H1 (cell line): ENCODE measurements around the gene RPUSD2. TPM values are rescaled to one million over a fixed set of nuclear protein-coding genes. Genes with fewer than 3 reads are reported as not detected.

Experiments used
- CTCF ChIA-PET: fragments of 300-600 bp; sonication (Branson Sonifier 250); formaldehyde crosslinking; loops from one replicate; lab custom pipeline; 2021; ENCODE audit not compliant: partially characterized antibody; lab: Charles Lee
- POLR2A ChIA-PET: fragments of 300-600 bp; sonication (Branson Sonifier 250); formaldehyde crosslinking; loops from one replicate; lab custom pipeline; 2021; ENCODE audit warnings: inconsistent platforms; ENCODE audit not compliant: partially characterized antibody; lab: Charles Lee
- DNase-seq, 2 experiments: peaks; one replicate each; pipeline versions ENCODE4 v3.0.0 to v3.0.0-alpha.2; 2010 to 2022; ENCODE audit warnings: low spot score in 2 of 2, low read depth in 1 of 2, mixed read lengths in 1 of 2
- FAIRE-seq: peaks from 2 replicates; lab custom pipeline; 2011; peaks lifted over from hg19 to GRCh38; lab: Jason Lieb, UNC
- H2AFZ ChIP-seq: 2 replicates; pipeline ENCODE4 v1.8.1; 2012; ENCODE audit warnings: low read length, inconsistent platforms
- H2AK5ac ChIP-seq: 2 replicates; pipeline ENCODE4 v1.6.1; 2013; ENCODE audit warnings: low read depth, low read length
- H2BK120ac ChIP-seq: replicated peaks from 2 replicates; pipeline ENCODE3; 2013; ENCODE audit warnings: low read depth, low read length, inconsistent platforms
- H2BK12ac ChIP-seq: 2 replicates; pipeline ENCODE4 v1.6.1; 2013; ENCODE audit warnings: low read depth, low read length
- H2BK15ac ChIP-seq: 2 replicates; pipeline ENCODE4 v1.6.1; 2013; ENCODE audit warnings: low read length
- H2BK20ac ChIP-seq: 2 replicates; pipeline ENCODE4 v1.6.1; 2013; ENCODE audit warnings: low read length
- H2BK5ac ChIP-seq: 2 replicates; pipeline ENCODE4 v1.6.1; 2013; ENCODE audit warnings: low read depth, low read length
- H3K14ac ChIP-seq: 2 replicates; pipeline ENCODE4 v1.6.1; 2013; ENCODE audit warnings: inconsistent platforms; ENCODE audit not compliant: insufficient read length
- H3K18ac ChIP-seq: 2 replicates; pipeline ENCODE4 v1.6.1; 2013; ENCODE audit warnings: low read length; ENCODE audit errors: extremely low read depth
- H3K23ac ChIP-seq: 2 replicates; pipeline ENCODE4 v1.6.1; 2013; ENCODE audit warnings: inconsistent platforms; ENCODE audit not compliant: insufficient read length
- H3K23me2 ChIP-seq: 2 replicates; pipeline ENCODE4 v1.6.1; 2013; ENCODE audit warnings: low read depth, low read length
- H3K27ac ChIP-seq: 2 replicates; pipeline ENCODE4 v1.6.1; 2011; ENCODE audit warnings: low read depth, low read length, inconsistent platforms
- H3K27me3 ChIP-seq, 4 experiments: replicated peaks in 1 of 4; 1 replicate in 1 of 4; 2 replicates in 3 of 4; pipeline versions ENCODE4 v1.6.1 to v1.8.1; 2011 to 2013; ENCODE audit warnings: low read length in 3 of 4, mild to moderate bottlenecking in 3 of 4, inconsistent platforms in 2 of 4, mixed read lengths in 2 of 4, moderate library complexity in 1 of 4; ENCODE audit not compliant: control insufficient read depth in 3 of 4, insufficient read depth in 3 of 4; ENCODE audit errors: extremely low read depth in 1 of 4
- H3K36me3 ChIP-seq, 4 experiments: 2 replicates each; pipeline versions ENCODE4 v1.6.1 to v1.8.1; 2011 to 2013; ENCODE audit warnings: mild to moderate bottlenecking in 4 of 4, low read length in 3 of 4, moderate library complexity in 2 of 4, control low read depth in 1 of 4, inconsistent platforms in 1 of 4; ENCODE audit not compliant: insufficient read depth in 4 of 4, control insufficient read depth in 2 of 4
- H3K4ac ChIP-seq: replicated peaks from 2 replicates; pipeline ENCODE3; 2013; ENCODE audit warnings: low read length, low read depth, mixed read lengths, inconsistent platforms; ENCODE audit not compliant: insufficient read length
- H3K4me1 ChIP-seq, 4 experiments: replicated peaks in 1 of 4; 1 replicate in 1 of 4; 2 replicates in 3 of 4; pipeline versions ENCODE4 v1.6.1 to v1.8.1; 2011 to 2013; ENCODE audit warnings: low read length in 3 of 4, inconsistent platforms in 2 of 4, mixed read lengths in 1 of 4; ENCODE audit not compliant: insufficient read depth in 4 of 4, control insufficient read depth in 3 of 4
- H3K4me2 ChIP-seq, 2 experiments: 2 replicates each; pipeline versions ENCODE4 v1.6.1 to v1.8.1; 2011 to 2013; ENCODE audit warnings: low read depth in 2 of 2, low read length in 2 of 2, control low read depth in 1 of 2, inconsistent platforms in 1 of 2, mild to moderate bottlenecking in 1 of 2; ENCODE audit not compliant: insufficient read depth in 1 of 2
- H3K4me3 ChIP-seq, 4 experiments: fragments of 200-600, 300-600 bp in 1 of 4; sonication (generic), shearing (Covaris generic), sonication (Bioruptor Twin) in 1 of 4; 2 replicates each; pipeline versions ENCODE4 v1.5.1 to v1.8.1; 2011 to 2016; ENCODE audit warnings: low read length in 4 of 4, low read depth in 3 of 4, control low read depth in 2 of 4, inconsistent platforms in 2 of 4, mild to moderate bottlenecking in 2 of 4, mixed read lengths in 1 of 4, moderate library complexity in 1 of 4; ENCODE audit not compliant: insufficient read depth in 2 of 4; ENCODE audit errors: extremely low read depth in 1 of 4
- H3K56ac ChIP-seq: replicated peaks from 2 replicates; pipeline ENCODE3; 2013; ENCODE audit warnings: low read depth, mild to moderate bottlenecking, mixed read lengths, low read length, inconsistent platforms; ENCODE audit not compliant: insufficient read length
- H3K79me1 ChIP-seq: 2 replicates; pipeline ENCODE4 v1.6.1; 2013; ENCODE audit warnings: low read depth, low read length, control low read depth
- H3K79me2 ChIP-seq, 2 experiments: 2 replicates each; pipeline versions ENCODE4 v1.6.1 to v1.8.1; 2012 to 2013; ENCODE audit warnings: low read length in 2 of 2, mild to moderate bottlenecking in 2 of 2, inconsistent platforms in 1 of 2; ENCODE audit not compliant: insufficient read depth in 2 of 2, control insufficient read depth in 1 of 2
- H3K9ac ChIP-seq, 4 experiments: replicated peaks in 1 of 4; 1 replicate in 1 of 4; 2 replicates in 3 of 4; pipeline versions ENCODE4 v1.6.1 to v1.8.1; 2011 to 2013; ENCODE audit warnings: low read depth in 3 of 4, low read length in 3 of 4, control low read depth in 2 of 4, mild to moderate bottlenecking in 2 of 4, moderate library complexity in 2 of 4, inconsistent platforms in 1 of 4; ENCODE audit errors: extremely low read depth in 1 of 4
- H3K9me3 ChIP-seq, 2 experiments: 2 replicates each; pipeline versions ENCODE4 v1.6.1 to v1.8.1; 2012 to 2013; ENCODE audit warnings: mild to moderate bottlenecking in 2 of 2, moderate library complexity in 2 of 2, control low read depth in 1 of 2, inconsistent platforms in 1 of 2, low read depth in 1 of 2, low read length in 1 of 2, mixed read lengths in 1 of 2; ENCODE audit not compliant: insufficient read depth in 2 of 2
- H4K20me1 ChIP-seq, 2 experiments: replicated peaks in 1 of 2; 2 replicates each; pipeline versions ENCODE3 to v1.8.1; 2011 to 2013; ENCODE audit warnings: inconsistent platforms in 2 of 2, low read length in 2 of 2, mild to moderate bottlenecking in 1 of 2; ENCODE audit not compliant: insufficient read depth in 2 of 2, control insufficient read depth in 1 of 2
- H4K5ac ChIP-seq: 2 replicates; pipeline ENCODE4 v1.6.1; 2013; ENCODE audit warnings: low read length, low read depth, mixed read lengths, inconsistent platforms; ENCODE audit not compliant: insufficient read length
- H4K8ac ChIP-seq: 2 replicates; pipeline ENCODE4 v1.8.0; 2013; ENCODE audit warnings: mild to moderate bottlenecking, moderate library complexity, low read length, inconsistent platforms; ENCODE audit not compliant: insufficient read depth; ENCODE audit errors: extremely low read depth
- H4K91ac ChIP-seq: replicated peaks from 2 replicates; pipeline ENCODE3; 2013; ENCODE audit warnings: low read length, mixed read lengths, inconsistent platforms; ENCODE audit not compliant: insufficient read length
- CHD2 ChIP-seq: IDR thresholded peaks from 2 replicates; pipeline ENCODE4 v1.6.1; 2012; ENCODE audit warnings: low read length, improper control_type of control experiment
- NRF1 ChIP-seq: IDR thresholded peaks from 2 replicates; pipeline ENCODE4 v1.6.1; 2011; ENCODE audit warnings: mild to moderate bottlenecking, low read depth, low read length, improper control_type of control experiment
- SP2 ChIP-seq: IDR thresholded peaks from 2 replicates; pipeline ENCODE4 v1.6.1; 2012; ENCODE audit warnings: mild to moderate bottlenecking, low read length, inconsistent platforms
- polyA plus RNA-seq, 7 experiments: library from polyadenylated mRNA; depleted of rRNA in 3 of 7; stranded (reverse) in 5 of 7; unstranded in 2 of 7; fragments of >200 nt in 5 of 7; fragments of 200-250 nt in 2 of 7; gene quantifications; 1 replicate in 5 of 7; 2 replicates in 1 of 7; 4 replicates in 1 of 7; pipeline versions ENCODE4 v1.2.1 to v1.2.3, GENCODE V29; 2011 to 2013; ENCODE audit warnings: missing spikeins in 2 of 7, mixed read lengths in 2 of 7
- total RNA-seq: library from RNA; stranded (reverse); fragmentation: NEBNext Ultra II Directional; extraction: Animal tissue kit (Norgen Biotek cat#: 25700); gene quantifications from 2 replicates; pipeline ENCODE4 v1.2.1, GENCODE V29; 2021

RPUSD2 gene
- total and polyA plus RNA-seq, 2 of the 8 experiments (the other 6 are each of a cell fraction or from before 2014, with no cell fraction given) = 14.5 to 28.5 TPM

DNA sequence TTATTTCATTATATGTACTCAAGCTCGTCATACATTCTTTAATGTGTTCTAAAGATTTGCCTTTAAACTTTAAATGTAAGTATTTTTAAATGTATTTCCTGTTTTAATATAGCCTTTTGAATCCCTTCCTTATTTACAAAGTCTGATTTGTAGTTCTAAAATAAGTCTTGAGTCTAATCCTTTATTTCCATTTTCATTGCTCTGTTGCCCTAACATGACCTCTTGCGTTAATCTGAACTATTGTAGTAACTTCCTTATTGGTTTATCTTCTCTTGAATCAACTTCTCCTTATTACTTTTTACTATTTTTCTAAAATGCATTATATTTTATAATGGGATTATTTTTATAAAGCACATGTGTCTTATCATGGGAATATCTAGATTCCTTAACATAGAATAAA, 48.9 kb downstream of the RPUSD2 start (continued):
- no peak for TF ChIP-seq NRF1
- TF ChIP-seq, all 59 proteins: peak for 0

DNA sequence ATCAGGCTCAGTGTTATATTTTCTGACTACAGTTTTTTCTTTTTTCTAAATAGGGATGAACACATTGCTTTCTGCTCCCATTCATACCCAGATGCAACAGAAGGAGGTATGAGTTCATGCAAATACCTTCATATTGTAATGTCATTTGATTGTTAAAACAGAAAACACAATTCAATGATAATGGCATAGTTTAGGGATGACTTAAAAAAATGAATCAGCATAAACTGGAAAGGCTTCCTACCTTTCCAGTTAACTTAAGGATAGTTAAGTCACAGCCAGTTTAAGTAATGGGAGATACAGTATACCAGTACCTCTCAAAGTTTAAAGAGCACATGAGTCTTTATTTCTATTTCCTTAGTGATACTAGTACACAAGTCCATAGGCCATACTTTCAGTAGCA, 49.8 kb downstream of the RPUSD2 start:
- Histone ChIP-seq H2BK120ac (no peak overlapping the region), H2AFZ (no peak overlapping the region), H3K4ac (no peak overlapping the region), H3K79me2 (no peaks in the 10 kb centered on the region), H3K14ac (no peak overlapping the region), H2BK12ac (no peak overlapping the region), H3K4me1 (0 out of 7 replicates have a peak, but pooled peaks cover 0 to 2% (median 0%) of the 10 kb centered on the region in 4 experiments), H4K20me1 (no peaks in the 10 kb centered on the region), H3K27me3 (no peaks in the 10 kb centered on the region), H3K4me3 (no peak overlapping the region), H3K27ac (no peak overlapping the region), H4K5ac (no peak overlapping the region), H3K4me2 (0 out of 4 replicates have a peak overlapping the region, but pooled peaks of 1 of the 2 experiments have one; percentile 6), H3K9ac (no peak overlapping the region), H2AK5ac (no peak overlapping the region), H3K9me3 (no peaks in the 10 kb centered on the region), H2BK15ac (no peak overlapping the region), H3K23me2 (no peaks in the 10 kb centered on the region), H3K18ac (no peak overlapping the region), H2BK5ac (no peak overlapping the region), H4K8ac (no peak overlapping the region), H3K36me3 (peaks cover 0 to 12% (median 0%) of the 10 kb centered on the region in 4 experiments; a peak in 2 of 8 replicates), H3K23ac (no peak overlapping the region), H2BK20ac (no peak overlapping the region), H4K91ac (no peak overlapping the region), H3K56ac (no peak overlapping the region), H3K79me1 (no peaks in the 10 kb centered on the region)
- POLR2A ChIA-PET = no interaction called here
- CTCF ChIA-PET = no interaction called here
- DNase-seq (no peak), FAIRE-seq (no peak)
- TF ChIP-seq SP2 (no peak), CHD2 (no peak)
